ENCODE data around the gene CREBL2.
"Not testable (repeated sequence)": the region's sequence is repeated elsewhere in the genome, so short reads cannot be mapped to it uniquely, and the experiment has no call there.

The CREBL2 gene

DNA sequence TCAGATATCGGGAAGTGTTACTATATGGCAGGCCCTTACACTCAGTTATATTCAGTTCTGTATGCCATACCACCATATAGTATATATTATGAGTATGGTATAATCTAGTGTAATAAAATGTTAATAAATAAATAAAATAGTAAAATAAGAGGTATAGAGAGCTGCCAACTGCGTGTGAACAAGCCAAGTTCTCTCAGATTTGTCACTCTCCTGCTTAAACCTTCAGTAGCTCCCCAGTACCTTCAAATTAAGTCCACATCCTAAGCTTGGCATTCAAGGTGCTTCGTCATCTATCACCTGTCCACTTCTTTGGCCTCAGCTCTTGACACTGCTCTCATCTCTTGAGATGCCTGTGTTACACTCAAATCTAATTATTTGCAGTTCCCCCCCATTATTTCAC, 12.8 kb upstream of the CREBL2 start:
- DNase-seq (ENCODE audit: low spot score): no peak

DNA sequence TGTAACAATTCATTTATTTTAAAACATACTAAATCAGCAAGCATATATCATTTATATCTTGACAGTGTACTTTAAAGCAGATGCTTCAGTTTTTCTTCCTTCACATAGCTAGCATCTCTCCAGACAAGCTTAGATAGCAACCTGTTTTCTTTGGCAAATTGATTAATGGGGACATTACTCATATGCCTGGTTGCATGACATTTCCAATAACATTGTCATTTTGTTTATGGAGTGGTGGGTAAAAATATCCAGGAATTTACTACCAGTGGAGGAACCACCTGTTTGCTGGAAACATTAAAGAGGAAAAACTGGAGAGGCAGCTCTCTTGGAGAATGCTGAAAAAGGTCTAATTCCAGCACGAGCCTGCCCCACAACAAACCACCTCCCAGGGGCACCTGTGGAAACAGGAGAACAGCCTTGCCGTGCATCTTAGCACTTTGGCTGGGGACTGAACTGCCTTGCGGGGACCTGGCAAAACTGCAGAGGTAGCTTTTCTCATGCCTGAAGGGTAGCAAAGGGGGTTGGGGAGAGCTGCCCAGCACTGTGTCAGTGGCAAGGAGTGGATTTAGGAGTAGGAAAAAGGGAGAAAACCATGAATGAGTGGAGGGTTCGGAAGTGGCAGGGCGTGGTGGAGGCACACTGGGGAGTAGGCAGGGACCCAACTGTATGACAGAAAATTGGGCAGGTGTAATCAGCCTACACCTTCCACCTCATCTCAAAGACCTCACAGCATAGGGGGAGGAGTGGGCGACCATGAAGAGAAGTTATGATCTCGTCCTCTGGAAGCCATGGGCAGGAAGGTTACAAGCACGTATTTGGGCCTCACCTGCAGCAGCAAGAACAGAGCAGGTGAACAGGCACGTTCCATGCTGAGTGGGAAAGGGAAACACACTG, 11.7 kb upstream of the CREBL2 start:
- DNase-seq (ENCODE audit: low spot score): no peak

DNA sequence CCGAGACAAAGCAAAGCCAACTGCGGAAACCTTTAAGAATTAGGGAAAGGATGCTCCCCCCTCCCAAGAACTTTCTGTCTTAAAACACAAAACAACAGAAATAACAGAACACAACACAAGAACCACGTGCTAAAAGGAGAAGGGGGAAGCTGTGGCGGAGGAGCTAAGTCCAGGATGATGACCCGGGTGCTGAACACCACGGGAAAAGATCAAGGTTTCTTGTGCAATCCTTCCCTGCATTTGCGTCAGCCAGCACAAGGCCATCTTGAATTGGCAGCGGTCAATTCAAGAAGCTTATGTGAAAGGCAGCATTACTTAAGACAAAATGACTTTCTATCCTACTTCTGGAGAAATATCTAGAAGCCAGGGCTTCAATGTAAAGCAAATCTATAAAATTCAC, 11.0 kb upstream of the CREBL2 start:
- no peak for DNase-seq (ENCODE audit: low spot score)

GRCh38 chr12:12604740-12605139, 6.9 kb upstream of the CREBL2 start:
- DNase-seq (ENCODE audit: low spot score): no peak

DNA sequence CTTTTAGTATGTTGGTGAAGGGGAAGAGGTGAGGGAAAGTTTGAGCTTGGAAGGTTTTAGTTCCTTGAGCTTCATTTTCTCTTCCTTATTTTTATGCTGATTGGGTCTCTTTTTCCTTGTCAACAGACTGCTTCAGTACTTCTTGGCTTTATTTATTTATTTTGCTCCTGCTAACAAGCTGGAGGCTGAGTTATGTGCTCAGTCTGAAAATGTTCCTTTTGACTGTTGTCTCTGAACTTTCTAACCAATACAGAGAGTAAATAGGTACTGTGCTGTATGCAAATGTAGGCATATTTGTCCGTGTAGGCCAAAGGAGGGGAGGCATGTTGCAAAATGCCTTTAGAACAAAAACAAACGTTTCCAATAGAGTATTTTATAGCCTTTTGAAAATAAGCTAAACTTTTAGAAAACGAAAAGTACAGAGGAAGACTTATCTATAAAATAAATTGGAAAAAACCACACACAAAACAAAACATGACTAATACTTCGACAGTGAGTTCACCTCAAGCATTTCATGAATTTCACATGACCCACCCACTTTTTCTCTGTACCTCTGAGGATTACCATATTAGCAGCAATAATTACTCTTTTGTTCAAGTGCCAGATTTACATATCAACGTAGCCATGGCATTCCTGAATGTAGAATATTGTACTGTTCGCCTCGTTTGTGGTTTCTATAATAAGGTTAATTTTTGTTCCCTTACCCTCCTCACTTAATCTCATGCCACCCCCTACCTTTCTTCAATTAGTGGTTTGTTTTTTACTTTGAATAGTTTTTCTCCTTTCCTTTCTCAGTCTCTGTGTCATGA, 4.7 kb upstream of the CREBL2 start:
- no peak for DNase-seq (ENCODE audit: low spot score)

GRCh38 chr12:12608557-12608957, 3.1 kb upstream of the CREBL2 start:
- DNase-seq (ENCODE audit: low spot score): peak; percentile 23

DNA sequence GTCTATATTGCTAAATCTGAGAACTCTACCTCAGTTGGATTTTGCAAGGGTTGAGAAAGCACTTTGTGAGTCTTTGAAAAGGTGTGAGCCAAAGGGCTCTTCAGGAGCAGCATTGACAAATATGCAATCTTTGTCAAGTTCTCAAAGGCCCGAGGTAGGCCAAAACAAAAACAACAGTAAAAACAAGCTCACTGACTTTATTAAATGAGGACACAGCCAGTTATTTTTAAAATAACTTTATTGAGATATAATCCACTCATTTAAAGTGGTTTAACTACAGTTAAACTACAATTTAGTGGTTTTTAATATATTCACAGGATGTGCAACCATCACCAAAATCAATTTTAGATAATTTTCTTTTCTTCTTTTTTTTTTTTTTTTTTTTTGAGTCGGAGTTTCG, 2.0 kb upstream of the CREBL2 start:
- no peak for DNase-seq (ENCODE audit: low spot score)

- no peak for DNase-seq (ENCODE audit: low spot score)
Measured at GRCh38 chr12:12610711-12611110, 965 bp upstream of the CREBL2 start.

- peak; percentile 71 for DNase-seq (ENCODE audit: low spot score)
Measured at GRCh38 chr12:12612358-12612757, 682 bp downstream of the CREBL2 start.

- no peak for DNase-seq (ENCODE audit: low spot score)
Measured at GRCh38 chr12:12613344-12613743, 1.7 kb downstream of the CREBL2 start.

DNA sequence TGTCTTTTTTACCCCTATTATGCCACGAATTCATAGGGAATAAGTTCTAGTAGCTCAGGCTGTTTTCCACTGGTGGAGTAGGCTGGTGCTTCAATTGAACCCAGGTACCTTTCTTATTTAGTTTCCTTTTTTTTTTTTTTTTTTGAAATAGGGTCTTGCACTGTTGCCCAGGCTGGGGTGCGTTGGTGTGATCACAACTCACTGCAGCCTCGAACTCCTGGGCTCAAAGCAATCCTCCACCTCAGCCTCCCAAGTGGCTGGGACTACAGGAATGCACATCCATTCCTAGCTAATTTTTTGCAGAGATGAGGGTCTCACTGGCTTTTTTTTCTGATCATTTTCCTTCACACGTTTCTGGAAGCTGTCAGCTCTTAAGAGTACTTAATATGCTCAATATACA, 2.7 kb downstream of the CREBL2 start:
- no peak for DNase-seq (ENCODE audit: low spot score)

DNA sequence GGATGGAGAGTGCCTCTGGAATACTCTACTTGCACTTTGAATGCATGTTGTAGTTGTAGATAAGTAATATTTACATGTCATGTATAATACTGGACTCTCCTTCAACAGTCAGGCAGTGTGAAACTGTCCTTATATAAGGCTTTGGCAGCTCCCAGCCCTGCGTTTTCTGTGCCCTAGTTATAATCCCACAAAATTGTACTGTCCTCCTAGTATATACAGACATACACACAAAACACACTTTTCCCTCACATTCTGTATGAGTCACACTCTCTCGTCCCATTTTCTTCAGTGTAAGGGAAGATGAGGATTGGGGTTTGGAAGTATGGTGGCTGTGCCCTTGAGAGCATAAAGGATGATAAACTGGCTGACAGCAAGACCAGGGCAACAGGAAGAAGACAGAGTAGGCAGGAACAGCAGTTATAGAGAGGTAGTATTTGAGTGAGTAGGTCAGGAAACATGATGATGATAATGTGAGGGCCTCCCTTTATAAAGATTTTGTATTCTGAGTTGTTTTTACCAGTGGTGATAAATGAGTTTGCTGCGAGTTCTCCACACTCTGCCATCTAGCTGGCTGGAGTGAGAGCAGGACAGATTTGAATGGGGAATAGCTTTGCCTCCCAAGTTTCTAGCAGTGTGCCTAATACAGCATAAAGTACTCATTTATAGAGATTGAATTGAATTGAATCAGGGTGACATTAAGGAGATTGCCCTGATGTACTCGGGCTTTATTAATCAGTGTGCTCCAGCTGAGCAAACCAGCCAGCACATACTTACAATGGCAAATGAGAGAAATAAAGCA, 5.0 kb downstream of the CREBL2 start:
- DNase-seq (ENCODE audit: low spot score): no peak

GRCh38 chr12:12618064-12618463, 6.4 kb downstream of the CREBL2 start:
- DNase-seq (ENCODE audit: low spot score): not testable (repeated sequence)

- no peak for DNase-seq (ENCODE audit: low spot score)
Measured at GRCh38 chr12:12620730-12621315, 9.1 kb downstream of the CREBL2 start.

GRCh38 chr12:12622418-12622817, 10.7 kb downstream of the CREBL2 start:
- DNase-seq (ENCODE audit: low spot score): no peak

DNA sequence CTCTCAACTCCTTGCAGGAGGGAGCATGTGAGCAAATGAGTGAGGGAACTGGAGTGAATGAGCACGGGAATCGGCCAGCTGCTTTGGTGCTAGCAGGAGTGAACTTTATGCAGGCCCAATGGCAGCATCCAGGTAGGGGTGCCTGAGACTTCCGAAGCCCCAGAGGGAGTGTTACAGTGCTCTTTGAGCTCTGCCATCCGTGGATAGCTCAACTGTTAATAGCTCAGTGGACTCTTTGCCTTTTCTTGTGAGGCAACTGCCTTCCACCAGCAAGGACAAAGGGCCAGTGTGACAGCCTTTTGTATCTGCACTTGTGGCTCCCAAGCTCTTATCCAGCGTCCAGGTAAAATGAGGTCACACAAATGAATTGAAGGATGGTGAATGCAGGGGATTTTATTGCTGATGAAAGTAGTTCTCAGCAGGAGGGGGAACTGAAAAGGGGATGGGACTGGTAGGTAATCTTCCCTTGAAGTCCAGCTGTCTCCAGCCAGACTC, 12.9 kb downstream of the CREBL2 start:
- DNase-seq (ENCODE audit: low spot score): no peak

- no peak for DNase-seq (ENCODE audit: low spot score)
Measured at GRCh38 chr12:12626471-12626870, 14.8 kb downstream of the CREBL2 start.

DNA sequence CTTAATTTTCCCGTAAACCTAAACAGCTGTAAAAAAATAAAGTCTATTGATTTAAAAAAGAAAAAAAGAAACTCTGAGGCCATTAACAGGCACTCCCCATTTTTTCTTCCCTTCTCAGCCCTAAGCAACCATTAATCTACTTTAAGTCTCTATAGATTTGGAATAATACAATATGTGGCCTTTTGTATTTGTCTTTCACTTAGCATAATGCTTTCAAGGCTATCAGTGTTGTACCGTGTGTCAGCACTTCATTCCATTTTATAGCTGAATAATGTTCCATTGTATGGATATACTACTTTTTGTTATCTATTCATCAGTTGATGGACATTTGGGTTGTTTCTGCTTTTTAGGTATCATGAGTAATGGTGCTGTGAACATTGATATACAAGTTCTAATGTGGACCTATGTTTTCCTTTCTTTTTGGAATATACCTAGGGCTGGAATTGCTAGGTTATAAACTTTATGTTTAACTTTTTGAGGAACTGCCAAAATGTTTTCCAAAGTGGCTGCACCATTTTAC, 15.7 kb downstream of the CREBL2 start:
- no peak for DNase-seq (ENCODE audit: low spot score)

DNA sequence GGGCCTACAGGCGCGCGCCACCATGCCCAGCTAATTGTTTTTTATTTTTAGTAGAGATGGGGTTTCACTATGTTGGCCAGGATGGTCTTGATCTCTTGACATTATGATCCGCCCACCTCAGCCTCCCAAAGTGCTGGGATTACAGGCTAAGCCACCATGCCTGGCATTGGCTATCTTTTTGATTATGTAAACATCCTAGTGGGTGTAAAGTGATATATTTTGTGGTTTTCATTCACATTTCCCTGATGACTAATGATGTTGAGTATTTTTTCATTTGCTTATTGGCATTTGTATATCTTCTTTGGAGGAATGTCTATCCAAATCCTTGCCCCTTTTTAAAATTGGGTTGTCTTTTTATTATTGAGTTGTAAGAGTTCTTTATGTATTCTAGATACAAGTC, 16.3 kb downstream of the CREBL2 start:
- DNase-seq (ENCODE audit: low spot score): no peak

DNA sequence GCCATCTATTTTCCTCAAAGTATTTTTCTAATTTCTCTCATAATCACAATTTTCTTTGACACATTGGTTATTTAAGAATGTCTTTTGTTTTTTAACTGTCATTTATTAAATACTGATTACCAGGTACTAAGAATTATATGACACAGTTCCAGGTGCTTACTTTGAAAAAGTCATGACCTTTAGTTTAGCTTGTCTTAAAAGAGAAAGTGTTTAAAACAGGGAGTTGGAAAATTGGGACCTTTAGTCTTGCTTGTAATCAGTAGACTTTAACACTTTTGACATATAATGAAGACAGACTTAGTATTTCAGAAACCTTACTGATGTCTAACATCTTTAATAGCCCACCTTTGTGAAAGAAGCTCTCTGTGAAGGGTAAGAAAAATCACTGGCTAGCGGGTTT, 19.2 kb downstream of the CREBL2 start:
- DNase-seq (ENCODE audit: low spot score): no peak

GRCh38 chr12:12635651-12636050, 24.0 kb downstream of the CREBL2 start:
- DNase-seq (ENCODE audit: low spot score): no peak

DNA sequence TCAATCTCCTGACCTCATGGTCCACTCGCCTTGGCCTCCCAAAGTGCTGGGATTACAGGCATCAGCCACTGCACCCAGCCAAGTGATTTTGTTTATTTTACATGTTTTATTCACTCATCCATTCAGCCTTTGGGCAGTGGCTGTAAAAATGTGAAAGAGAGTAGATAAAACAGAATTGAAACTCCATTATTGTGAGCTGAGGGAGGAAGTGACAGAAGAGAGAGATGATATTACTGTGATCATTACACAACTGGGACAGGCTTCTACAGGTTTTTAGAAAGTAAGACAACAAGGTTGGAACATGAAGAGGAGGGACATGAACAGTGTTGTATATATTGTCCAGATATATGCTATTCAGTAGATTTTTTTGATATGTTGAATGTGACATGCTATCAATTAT, 25.0 kb downstream of the CREBL2 start:
- no peak for DNase-seq (ENCODE audit: low spot score)
